GM21390 (cell line): ENCODE measurements around the gene ATAD5.
"Not testable (repeated sequence)": the region's sequence is repeated elsewhere in the genome, so short reads cannot be mapped to it uniquely, and the experiment has no call there.

Experiments used
- ATAC-seq: cut with Tn5 transposase; IDR thresholded peaks from one replicate; pipeline ENCODE4 v1.9.1; 2021; ENCODE audit not compliant: unreplicated experiment

The ATAD5 gene

DNA sequence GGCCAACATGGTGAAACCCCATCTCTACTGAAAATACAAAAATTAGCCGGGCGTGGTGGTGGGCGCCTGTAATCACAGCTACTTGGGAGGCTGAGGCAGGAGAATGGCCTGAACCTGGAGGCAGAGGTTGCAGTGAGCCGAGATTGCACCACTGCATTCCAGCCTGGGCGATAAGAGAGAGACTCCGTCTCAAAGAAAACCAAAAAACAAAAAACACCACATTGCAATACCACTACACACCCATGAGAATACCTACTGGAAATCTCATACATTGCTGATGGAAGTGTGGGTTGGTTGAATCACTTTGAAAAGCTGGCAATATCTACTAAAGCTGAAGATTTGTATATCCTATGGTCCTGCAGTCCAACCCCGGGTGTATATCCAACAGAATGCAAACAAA lies 78.4 kb downstream of the ATAD5 start:
- not testable (repeated sequence) for ATAC-seq

DNA sequence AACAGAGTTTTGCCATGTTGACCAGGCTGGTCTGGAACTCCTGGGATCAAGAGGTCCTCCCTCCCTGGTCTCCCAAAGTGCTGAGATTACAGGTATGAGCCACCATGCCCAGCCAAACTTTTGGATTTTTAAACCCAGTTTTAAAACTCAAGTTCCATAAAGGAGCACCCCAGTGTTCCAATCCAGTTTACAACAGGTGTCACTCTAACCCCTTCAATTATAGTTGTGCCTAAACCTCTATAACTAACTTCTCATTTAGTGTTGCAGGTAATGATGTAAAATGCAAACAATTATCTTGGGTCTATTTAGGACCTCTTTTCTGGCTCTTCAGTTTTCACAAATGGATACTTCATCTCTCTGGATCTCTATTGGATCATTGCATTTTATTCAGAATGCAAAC lies 82.2 kb downstream of the ATAD5 start:
- no peak for ATAC-seq

DNA sequence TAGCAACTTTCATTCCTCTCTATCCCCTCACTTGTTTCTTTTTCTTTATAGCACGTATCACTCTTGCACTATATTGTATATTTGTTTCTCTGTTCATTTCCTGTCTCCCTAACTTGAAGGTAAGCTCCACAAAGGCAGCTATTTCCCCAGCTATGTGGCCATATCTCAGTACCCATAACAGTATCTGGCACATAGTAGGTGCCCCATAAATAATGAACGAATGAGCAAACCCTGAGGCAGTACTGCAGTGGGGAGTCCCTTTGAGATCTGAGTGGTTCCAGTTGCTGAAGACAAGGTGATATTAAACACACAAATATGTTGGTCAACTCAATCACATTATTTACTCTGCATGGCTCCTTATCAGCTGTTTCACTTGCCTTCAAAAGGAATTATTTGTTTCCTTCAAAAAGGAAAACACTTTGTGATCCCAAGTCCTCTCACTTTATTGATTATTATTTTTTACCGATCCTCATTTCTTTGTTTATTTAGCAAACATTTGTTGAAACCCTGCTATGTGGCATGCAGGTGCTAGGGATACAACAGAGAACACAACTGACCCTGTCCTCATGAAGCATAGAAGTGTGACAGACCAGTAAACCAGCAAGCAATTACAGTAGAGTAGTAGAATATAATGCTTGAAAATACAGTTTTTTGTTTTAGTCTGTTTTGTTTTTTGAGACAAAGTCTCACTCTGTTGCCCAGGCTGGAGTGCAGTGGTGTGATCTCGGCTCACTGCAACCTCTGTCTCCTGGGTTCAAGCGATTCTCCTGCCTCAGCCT lies 84.3 kb downstream of the ATAD5 start:
- no peak for ATAC-seq

- ATAC-seq: no peak
Measured at GRCh38 chr17:30917050-30917449, 85.3 kb downstream of the ATAD5 start.

DNA sequence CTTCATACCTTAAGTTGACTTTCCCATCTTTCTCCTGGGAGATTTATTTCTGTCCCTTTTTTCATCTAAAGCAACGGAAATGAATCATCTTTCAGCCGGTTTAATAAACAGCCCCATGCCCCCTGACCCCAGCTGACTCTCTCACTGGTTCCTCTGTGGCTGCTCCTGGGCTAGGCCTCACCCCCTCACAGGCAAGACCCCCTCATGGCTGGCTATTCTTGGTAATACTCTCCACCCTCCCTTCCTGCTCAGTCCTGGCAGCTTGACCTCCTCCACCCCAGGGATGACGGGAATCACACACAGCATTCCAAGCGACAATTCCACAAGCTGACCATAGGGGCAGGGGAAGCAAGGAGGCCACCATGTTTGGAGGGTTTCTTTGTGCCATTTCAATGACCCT lies 88.5 kb downstream of the ATAD5 start:
- no peak for ATAC-seq

- ATAC-seq: no peak
Measured at GRCh38 chr17:30920683-30921543, 89.1 kb downstream of the ATAD5 start.

DNA sequence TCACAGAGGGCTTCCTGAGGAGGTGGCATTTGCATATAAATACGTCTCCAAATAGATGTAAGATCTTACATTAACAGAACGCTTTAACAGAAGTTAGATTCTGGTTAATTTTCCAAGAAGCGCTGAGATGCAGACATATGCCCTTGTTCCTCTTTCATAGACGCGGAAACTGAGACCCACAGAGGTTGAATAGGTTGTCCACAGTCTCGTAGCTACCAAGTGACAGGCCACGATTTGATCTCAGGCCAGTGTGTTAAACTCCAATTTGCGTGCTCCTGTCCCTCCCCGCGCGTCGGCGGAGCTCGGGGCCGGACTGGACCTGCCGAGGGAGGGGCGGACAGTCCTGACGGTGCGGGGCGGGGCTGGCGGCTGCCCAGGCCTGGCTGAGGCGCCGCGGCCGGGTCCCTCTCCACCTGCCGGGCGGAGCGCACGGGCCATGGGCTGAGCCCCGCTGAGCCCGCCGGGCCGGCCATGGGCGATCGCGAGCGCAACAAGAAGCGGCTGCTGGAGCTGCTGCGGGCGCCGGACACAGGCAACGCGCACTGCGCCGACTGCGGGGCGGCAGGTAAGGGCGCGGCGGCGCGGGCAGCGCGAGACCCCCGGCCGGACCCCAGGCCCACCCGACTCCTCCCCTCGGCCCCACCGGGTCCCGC lies 89.9 kb downstream of the ATAD5 start, which contains the start of gene ADAP2:
TSS of gene ADAP2 (plus strand) at position 402 of the 653 bp plus-strand sequence. CDS start at position 472, 70 bp downstream.
- no peak for ATAC-seq

GRCh38 chr17:30922235-30923030 lies 90.7 kb downstream of the ATAD5 start:
- ATAC-seq: no peak

DNA sequence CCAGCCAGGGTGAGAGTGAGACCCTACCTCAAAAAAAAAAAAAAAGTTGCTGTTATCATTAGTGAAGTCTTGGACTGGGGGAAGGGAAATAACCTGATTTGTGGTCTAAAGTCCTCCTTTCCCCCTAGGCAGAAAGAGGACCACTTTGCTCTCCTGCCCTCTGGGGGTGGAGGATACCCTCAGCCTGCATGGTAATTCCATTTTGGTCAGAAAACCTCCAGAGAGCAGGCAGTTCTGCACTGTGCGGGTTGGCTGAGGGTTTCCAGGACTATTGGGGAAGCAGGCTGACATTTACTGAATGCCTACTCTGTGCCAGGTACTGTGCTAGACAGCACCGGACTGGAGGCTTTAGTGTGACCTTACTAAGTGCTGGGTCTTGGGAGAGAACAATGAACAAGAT lies 92.6 kb downstream of the ATAD5 start:
- no peak for ATAC-seq

GRCh38 chr17:30926516-30926915 lies 94.8 kb downstream of the ATAD5 start:
- no peak for ATAC-seq

GRCh38 chr17:30927756-30928155 lies 96.0 kb downstream of the ATAD5 start:
- ATAC-seq: no peak

DNA sequence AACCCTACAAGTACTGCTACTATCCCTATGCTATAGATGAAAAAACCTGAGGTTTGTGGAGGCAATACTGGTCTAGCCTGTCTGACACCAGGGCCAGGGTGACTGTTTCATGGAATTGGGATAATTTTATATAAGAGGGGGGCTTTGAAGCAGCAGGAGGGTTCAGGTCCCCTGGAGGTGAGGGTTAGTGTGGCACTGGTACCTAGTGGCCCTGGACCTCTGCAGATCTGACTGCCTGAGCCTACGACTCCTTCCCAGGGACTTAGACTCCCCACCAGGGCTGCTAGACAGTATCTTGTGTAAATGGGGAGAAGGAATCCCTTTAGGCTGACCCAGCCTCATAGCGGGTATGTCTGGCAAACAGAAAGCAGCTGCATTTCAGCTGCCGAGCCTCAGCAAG lies 96.8 kb downstream of the ATAD5 start:
- ATAC-seq: no peak

GRCh38 chr17:30929081-30929633 lies 97.4 kb downstream of the ATAD5 start:
- no peak for ATAC-seq

- ATAC-seq: not testable (repeated sequence)
Measured at GRCh38 chr17:30929861-30930260, 98.1 kb downstream of the ATAD5 start.

GRCh38 chr17:30930495-30930894 lies 98.7 kb downstream of the ATAD5 start:
- ATAC-seq: no peak

DNA sequence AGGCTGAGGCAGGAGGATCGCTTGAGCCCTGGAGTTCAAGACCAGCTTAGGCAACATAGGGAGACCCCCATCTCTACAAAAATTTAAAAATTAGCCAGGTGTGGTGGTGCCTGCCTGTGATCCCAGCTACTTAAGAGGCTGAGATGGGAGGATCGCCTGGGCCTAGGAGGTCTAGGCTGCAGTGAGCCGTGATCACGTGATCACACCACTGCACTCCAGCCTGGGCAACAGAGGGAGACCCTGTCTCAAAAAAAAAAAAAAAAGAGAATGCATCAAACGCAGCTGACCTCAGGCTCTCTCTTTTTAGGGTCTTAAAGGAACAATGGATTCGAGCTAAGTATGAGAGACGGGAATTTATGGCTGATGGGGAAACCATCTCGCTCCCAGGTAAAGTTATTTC lies 99.8 kb downstream of the ATAD5 start:
- ATAC-seq: not testable (repeated sequence)

DNA sequence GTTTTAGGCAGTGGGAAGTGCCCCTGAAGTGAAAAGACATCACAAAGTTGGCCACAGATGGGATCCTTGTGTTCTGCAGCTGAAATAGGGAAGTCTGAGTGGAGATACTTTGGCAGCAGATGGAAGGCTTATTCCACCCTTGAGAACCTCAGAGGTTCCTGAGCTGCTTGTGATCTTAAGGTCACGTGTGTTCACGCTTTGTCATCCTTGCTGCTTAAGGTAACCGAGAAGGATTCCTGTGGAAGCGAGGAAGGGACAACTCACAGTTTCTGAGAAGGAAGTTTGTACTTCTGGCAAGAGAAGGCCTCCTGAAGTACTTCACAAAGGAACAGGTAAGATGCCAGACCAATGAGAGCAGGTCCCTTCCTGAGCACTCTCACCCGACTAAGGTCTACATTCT lies 102.2 kb downstream of the ATAD5 start:
- ATAC-seq: no peak

DNA sequence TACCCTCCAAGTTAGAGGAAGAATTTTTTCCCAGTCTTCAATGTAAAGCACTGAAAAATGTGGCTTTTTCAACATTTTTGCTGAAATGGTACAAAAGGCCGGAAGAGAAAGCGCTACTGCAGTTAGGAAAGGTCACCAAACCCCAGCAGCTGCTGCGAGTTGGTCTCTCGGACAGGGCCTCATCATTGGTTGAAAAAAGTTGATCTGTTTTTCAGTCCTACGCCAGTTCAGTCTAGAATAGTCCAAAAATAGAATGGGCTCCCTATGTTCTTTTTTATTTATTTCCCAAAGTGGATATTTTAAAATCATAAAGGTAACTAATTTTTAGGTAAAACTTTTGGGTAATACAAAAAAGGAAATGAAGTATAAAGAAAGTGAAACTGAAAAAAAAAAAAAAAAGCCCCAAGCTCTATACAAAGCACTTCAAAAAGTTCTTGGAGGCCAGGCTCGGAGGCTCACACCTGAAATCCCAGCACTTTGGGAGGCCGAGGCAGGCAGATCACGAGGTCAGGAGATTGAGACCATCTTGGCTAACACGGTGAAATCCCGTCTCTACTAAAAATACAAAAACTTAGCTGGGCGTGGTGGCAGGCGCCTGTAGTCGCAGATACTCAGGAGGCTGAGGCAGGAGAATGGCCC lies 107.4 kb downstream of the ATAD5 start:
- no peak for ATAC-seq

- no peak for ATAC-seq
Measured at GRCh38 chr17:30942308-30943079, 110.7 kb downstream of the ATAD5 start.
